Thyroid gland (tissue), 4 donors: Measurements from ENCODE around the gene CAPZA1.

Experiments
- CTCF ChIP-seq, 6 experiments: fragments of 200-600 bp in 3 of 6; fragments of 450-650 bp in 3 of 6; sonication (generic) in 3 of 6; IDR thresholded peaks; one replicate each; pipeline ENCODE4 v1.5.1; 2016 to 2019; ENCODE audit warnings: antibody characterized with exemption in 6 of 6, mild to moderate bottlenecking in 2 of 6, inconsistent platforms in 1 of 6, moderate library complexity in 1 of 6
- POLR2A ChIP-seq, 2 donors: fragments of 450-650 bp; IDR thresholded peaks; one replicate each; pipeline ENCODE4 v1.6.1; 2017; ENCODE audit warnings: antibody characterized with exemption in 2 of 2, mild to moderate bottlenecking in 2 of 2, moderate library complexity in 1 of 2

GRCh38 chr1:112576240-112576639 is 43.4 kb upstream of the CAPZA1 start:
- TF ChIP-seq CTCF (IDR thresholded peaks at IDR 0.05) (no peak), POLR2A (IDR thresholded peaks at IDR 0.05) (no peak)
